Lower lobe of right lung (tissue), 2 donors: ENCODE measurements around the gene OR2C3. TPM values are rescaled to one million over a fixed set of nuclear protein-coding genes. Genes with fewer than 3 reads are reported as not detected.

Experiments used
- ATAC-seq, 2 donors: fragments of 200-7000 bp; cut with Tn5 transposase; one replicate each; pipeline ENCODE4 v1.9.1; 2020 to 2022; ENCODE audit warnings: mild to moderate bottlenecking in 2 of 2, moderate library complexity in 2 of 2
- DNase-seq: peaks from one replicate; pipeline ENCODE4 v3.0.0-alpha.2; 2020
- H3K27ac ChIP-seq: fragments of 200-600 bp; one replicate; pipeline ENCODE4 v1.8.0; 2022
- H3K27me3 ChIP-seq: fragments of 200-600 bp; one replicate; pipeline ENCODE4 v1.8.0; 2022; ENCODE audit warnings: low read depth
- H3K36me3 ChIP-seq: fragments of 200-600 bp; one replicate; pipeline ENCODE4 v1.8.0; 2022; ENCODE audit warnings: mild to moderate bottlenecking
- H3K4me1 ChIP-seq: fragments of 200-600 bp; one replicate; pipeline ENCODE4 v1.8.0; 2022
- H3K4me3 ChIP-seq: fragments of 200-600 bp; one replicate; pipeline ENCODE4 v1.8.0; 2022; ENCODE audit warnings: mild to moderate bottlenecking
- H3K9me3 ChIP-seq: fragments of 200-600 bp; one replicate; pipeline ENCODE4 v1.8.0; 2022
- CTCF ChIP-seq: fragments of 200-600 bp; IDR thresholded peaks from one replicate; pipeline ENCODE4 v1.8.0; 2022; ENCODE audit warnings: antibody characterized with exemption, mild to moderate bottlenecking
- intact Hi-C: fragments of 100-400 bp; cut with DNase I; formaldehyde crosslinking; loops from one replicate; pipeline ENCODE4 v1.11.0; 2022
- total RNA-seq: library from RNA; stranded (reverse); fragmentation: NEBNext Ultra II Directional; extraction: Animal tissue kit (Norgen Biotek cat#: 25700); gene quantifications from one replicate; pipeline ENCODE4 v1.2.1, GENCODE V29; 2021
- donor health status: DM: no; HTN: yes; CAD: no; lungs with severe emphysema.

The OR2C3 gene
- total RNA-seq, 1 donor from 2014 or later: 0.06 TPM

- H3K36me3 ChIP-seq: no peaks in the 10 kb centered on the region
- TF ChIP-seq CTCF: no peak
- ATAC-seq (no peak), DNase-seq (no peak)
- intact Hi-C loops: no loop called here
- peaks cover 4% of the 10 kb centered on the region for H3K9me3 ChIP-seq
- no peak overlapping the region for H3K4me3 ChIP-seq
- no peaks in the 10 kb centered on the region for H3K27me3 ChIP-seq
- H3K27ac ChIP-seq: no peak overlapping the region
- H3K4me1 ChIP-seq: no peaks in the 10 kb centered on the region
Observed at GRCh38 chr1:247475793-247476192, 60.4 kb downstream of the OR2C3 start.

Other genes starting within 250 kb of the OR2C3 start
- 16.9 TPM for gene ZNF496, start 204.6 kb downstream of the OR2C3 start, total RNA-seq
- gene NLRP3, start 120.3 kb downstream of the OR2C3 start, total RNA-seq: 3.5 TPM
- gene OR2B11, start 78.3 kb downstream of the OR2C3 start, total RNA-seq: not detected
- 2.2 TPM for gene GCSAML, start 12.7 kb upstream of the OR2C3 start, total RNA-seq
- not detected for gene OR2G2, start 51.9 kb upstream of the OR2C3 start, total RNA-seq
- gene OR2G3, start 69.1 kb upstream of the OR2C3 start, total RNA-seq: not detected
- not detected for gene OR13G1, start 143.3 kb upstream of the OR2C3 start, total RNA-seq
- not detected for gene OR6F1, start 180.2 kb upstream of the OR2C3 start, total RNA-seq
- gene OR14K1, start 202.2 kb upstream of the OR2C3 start, total RNA-seq: not detected
- not detected for gene OR14A2, start 211.7 kb upstream of the OR2C3 start, total RNA-seq
- gene OR1C1, start 224.1 kb upstream of the OR2C3 start, total RNA-seq: not detected